HG02623 (cell line): ENCODE results near the gene TRIM71.
A peak's percentile ranks its signal among the peaks of the same experiment; 100 is the strongest.
"Not testable (repeated sequence)": the region's sequence is repeated elsewhere in the genome, so short reads cannot be mapped to it uniquely, and the experiment has no call there.

Experiments
- ATAC-seq: cut with Tn5 transposase; IDR thresholded peaks from one replicate; pipeline ENCODE4 v1.9.1; 2021; ENCODE audit warnings: moderate library complexity; ENCODE audit not compliant: unreplicated experiment

The TRIM71 gene

GRCh38 chr3:32922078-32922477, 104.3 kb downstream of the TRIM71 start:
- ATAC-seq, result no peak

- no peak for ATAC-seq
These were observed 112.4 kb downstream of the TRIM71 start for GRCh38 chr3:32930161-32930560.

GRCh38 chr3:32931273-32931672, 113.5 kb downstream of the TRIM71 start:
- ATAC-seq, result not testable (repeated sequence)

- no peak for ATAC-seq
These were observed 116.4 kb downstream of the TRIM71 start for GRCh38 chr3:32934150-32934742.

GRCh38 chr3:32937331-32937730, 119.5 kb downstream of the TRIM71 start:
- ATAC-seq, result no peak

- ATAC-seq, result not testable (repeated sequence)
These were observed 121.9 kb downstream of the TRIM71 start for GRCh38 chr3:32939531-32940284.

- no peak for ATAC-seq
These were observed 122.9 kb downstream of the TRIM71 start for GRCh38 chr3:32940726-32941125.

- no peak for ATAC-seq
These were observed 127.3 kb downstream of the TRIM71 start for GRCh38 chr3:32945136-32945535.

- ATAC-seq, result not testable (repeated sequence)
These were observed 127.8 kb downstream of the TRIM71 start for GRCh38 chr3:32945598-32945997.

GRCh38 chr3:32946973-32947788, 129.4 kb downstream of the TRIM71 start:
- ATAC-seq, result peak; percentile 10
